Measurements from ENCODE around the gene CD40. TPM values are rescaled to one million over a fixed set of nuclear protein-coding genes. Genes with fewer than 3 reads are reported as not detected.

Gene CD40
- polyA plus RNA-seq, 3 donors, result 14.4 to 26.1 (median 18.8) TPM

DNA sequence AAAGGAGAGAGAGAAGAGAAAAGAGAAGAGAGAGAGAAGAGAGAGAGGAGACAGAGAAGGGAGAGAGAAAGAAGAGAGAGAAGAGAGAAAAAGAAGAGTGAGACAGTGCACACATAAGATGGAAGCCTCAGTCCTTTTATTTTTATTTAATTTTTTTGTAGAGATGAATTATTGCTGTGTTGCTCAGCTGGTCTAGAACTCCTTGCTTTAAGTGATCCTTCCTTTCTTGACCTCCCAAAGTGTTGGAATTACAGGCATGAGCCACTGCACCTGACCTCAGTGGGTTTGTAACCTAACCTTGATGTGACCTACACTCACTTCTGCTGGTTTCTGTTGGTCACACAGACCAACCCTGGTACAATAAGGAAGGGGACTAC, 6.3 kb upstream of the CD40 start:
- H3K4me1 Mint-ChIP-seq, result peaks cover 37% of the 10 kb centered on the region
- DNase-seq, result no peak
- no peaks in the 10 kb centered on the region for H3K79me2 ChIP-seq (ENCODE audit: insufficient read depth, low read length)
- no peaks in the 10 kb centered on the region for H4K20me1 ChIP-seq (ENCODE audit: insufficient read depth, low read length)
- TF ChIP-seq, protein P1, sequence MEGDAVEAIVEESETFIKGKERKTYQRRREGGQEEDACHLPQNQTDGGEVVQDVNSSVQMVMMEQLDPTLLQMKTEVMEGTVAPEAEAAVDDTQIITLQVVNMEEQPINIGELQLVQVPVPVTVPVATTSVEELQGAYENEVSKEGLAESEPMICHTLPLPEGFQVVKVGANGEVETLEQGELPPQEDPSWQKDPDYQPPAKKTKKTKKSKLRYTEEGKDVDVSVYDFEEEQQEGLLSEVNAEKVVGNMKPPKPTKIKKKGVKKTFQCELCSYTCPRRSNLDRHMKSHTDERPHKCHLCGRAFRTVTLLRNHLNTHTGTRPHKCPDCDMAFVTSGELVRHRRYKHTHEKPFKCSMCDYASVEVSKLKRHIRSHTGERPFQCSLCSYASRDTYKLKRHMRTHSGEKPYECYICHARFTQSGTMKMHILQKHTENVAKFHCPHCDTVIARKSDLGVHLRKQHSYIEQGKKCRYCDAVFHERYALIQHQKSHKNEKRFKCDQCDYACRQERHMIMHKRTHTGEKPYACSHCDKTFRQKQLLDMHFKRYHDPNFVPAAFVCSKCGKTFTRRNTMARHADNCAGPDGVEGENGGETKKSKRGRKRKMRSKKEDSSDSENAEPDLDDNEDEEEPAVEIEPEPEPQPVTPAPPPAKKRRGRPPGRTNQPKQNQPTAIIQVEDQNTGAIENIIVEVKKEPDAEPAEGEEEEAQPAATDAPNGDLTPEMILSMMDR (IDR thresholded peaks at IDR 0.05), result no peak
- peak overlapping the region in 1 of 2 donors; percentile 44 for H3K27ac ChIP-seq (ENCODE audit: low read depth in 1 of 2, low read length in 2 of 2)
- H3K27me3 ChIP-seq (ENCODE audit: control insufficient read depth in 2 of 2, insufficient read depth in 2 of 2, low read length in 2 of 2), result peaks cover 6 to 10% of the 10 kb centered on the region in 2 donors
- no peaks in the 10 kb centered on the region for H3K36me3 ChIP-seq (replicated peaks in 1 of 2; ENCODE audit: control insufficient read depth in 1 of 2, insufficient read depth in 2 of 2, low read length in 2 of 2)
- H3K9me3 Mint-ChIP-seq, result no peaks in the 10 kb centered on the region
- intact Hi-C loops (cut with micrococcal nuclease), result loop anchor here in 1 of 2 donors (5.0 to 10.0 kb wide), 2 partner anchors 90 to 317 kb away; partner anchors contain the start of genes DNTTIP1 and WFDC3
- peak overlapping the region in 1 of 2 donors; percentile 81 for H3K4me3 Mint-ChIP-seq
- peak overlapping the region in 1 of 3 experiments; percentile 22 for H3K4me3 ChIP-seq (replicated peaks in 1 of 3; ENCODE audit: low read depth in 2 of 3, low read length in 3 of 3)
- H3K4me2 ChIP-seq (replicated peaks; ENCODE audit: extremely low read depth, low read length, poor library complexity, severe bottlenecking), result peak overlapping the region; percentile 44
- H3K9me3 ChIP-seq (replicated peaks in 1 of 2; ENCODE audit: control insufficient read depth in 1 of 2, insufficient read depth in 1 of 2, low read length in 2 of 2), result no peaks in the 10 kb centered on the region
- no peak overlapping the region for H3K9ac ChIP-seq (ENCODE audit: insufficient read depth, low read length, poor library complexity, severe bottlenecking)
- peaks cover 15 to 29% (median 16%) of the 10 kb centered on the region in 3 donors for H3K27me3 Mint-ChIP-seq (ENCODE audit: low read depth in 3 of 3)
- peak overlapping the region; percentile 77 to 94 (median 87) for H3K27ac Mint-ChIP-seq
- H3K36me3 Mint-ChIP-seq, result no peaks in the 10 kb centered on the region
- peaks cover 31 to 38% of the 10 kb centered on the region in 2 donors for H3K4me1 ChIP-seq (ENCODE audit: control insufficient read depth in 1 of 2, insufficient read depth in 2 of 2, low read length in 2 of 2)
- no peak overlapping the region for H2AFZ ChIP-seq (ENCODE audit: insufficient read depth, low read depth, low read length, poor library complexity, severe bottlenecking)

DNA sequence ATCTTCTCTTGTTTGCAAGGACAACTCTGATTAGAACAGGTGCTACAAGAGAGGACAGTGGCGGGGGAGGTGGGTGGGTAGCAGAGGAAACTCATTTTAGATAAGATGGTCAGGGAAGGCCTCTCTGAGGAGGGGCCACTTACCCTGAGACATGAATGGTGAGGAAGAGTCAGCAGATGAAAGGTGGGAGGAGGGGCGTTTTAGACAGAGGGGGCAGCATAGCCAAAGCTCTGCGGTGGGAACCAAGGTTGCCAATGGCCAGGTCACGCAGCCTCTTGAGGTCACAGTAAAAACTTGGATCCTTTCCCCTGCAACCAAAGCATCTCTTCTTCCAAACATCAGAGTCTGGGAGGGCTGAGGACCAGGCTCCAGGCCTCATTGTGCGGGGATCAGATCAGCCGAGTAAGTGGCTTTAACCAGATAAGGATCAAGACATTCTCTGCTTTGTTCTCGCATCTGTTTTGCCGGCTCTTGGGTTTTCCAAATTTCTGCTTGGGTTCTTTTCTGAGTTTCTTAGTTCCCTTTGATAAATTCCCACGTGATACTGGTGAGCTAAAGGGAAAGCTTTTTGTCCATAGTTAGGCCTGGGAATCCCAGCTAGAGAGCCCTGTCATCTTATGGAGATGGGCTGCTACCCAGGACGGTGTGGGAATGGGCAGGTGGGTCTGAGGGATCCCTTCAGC, 5.5 kb upstream of the CD40 start:
- no peak overlapping the region for H3K27ac Mint-ChIP-seq
- DNase-seq, result no peak

More for the DNA sequence above, 5.5 kb upstream of the CD40 start:
- Mint-ChIP-seq H3K36me3 (no peaks in the 10 kb centered on the region), H3K9me3 (no peaks in the 10 kb centered on the region), H3K4me3 (no peak overlapping the region), H3K27me3 (ENCODE audit: low read depth in 3 of 3) (peaks cover 13 to 22% (median 17%) of the 10 kb centered on the region in 3 donors), H3K4me1 (peaks cover 40% of the 10 kb centered on the region)
- no peak overlapping the region for H3K4me3 ChIP-seq (replicated peaks in 1 of 3; ENCODE audit: low read depth in 2 of 3, low read length in 3 of 3)
- H3K79me2 ChIP-seq (ENCODE audit: insufficient read depth, low read length), result no peaks in the 10 kb centered on the region
- TF ChIP-seq, protein P1 (IDR thresholded peaks at IDR 0.05), result no peak
- no peak overlapping the region for H3K9ac ChIP-seq (ENCODE audit: insufficient read depth, low read length, poor library complexity, severe bottlenecking)
- H3K36me3 ChIP-seq (replicated peaks in 1 of 2; ENCODE audit: control insufficient read depth in 1 of 2, insufficient read depth in 2 of 2, low read length in 2 of 2), result no peaks in the 10 kb centered on the region
- H3K27me3 ChIP-seq (ENCODE audit: control insufficient read depth in 2 of 2, insufficient read depth in 2 of 2, low read length in 2 of 2), result peaks cover 4 to 9% of the 10 kb centered on the region in 2 donors
- H2AFZ ChIP-seq (ENCODE audit: insufficient read depth, low read depth, low read length, poor library complexity, severe bottlenecking), result no peak overlapping the region
- H4K20me1 ChIP-seq (ENCODE audit: insufficient read depth, low read length), result no peaks in the 10 kb centered on the region
- peaks cover 38 to 45% of the 10 kb centered on the region in 2 donors for H3K4me1 ChIP-seq (ENCODE audit: control insufficient read depth in 1 of 2, insufficient read depth in 2 of 2, low read length in 2 of 2)
- WGBS (ENCODE audit: insufficient coverage), result 82% methylated on average over 3 of the region's 10 CpGs
- H3K4me2 ChIP-seq (replicated peaks; ENCODE audit: extremely low read depth, low read length, poor library complexity, severe bottlenecking), result no peak overlapping the region
- intact Hi-C loops (cut with micrococcal nuclease), result loop anchor here in 1 of 2 donors (5.0 to 10.0 kb wide), 2 partner anchors 90 to 318 kb away; partner anchors contain the start of genes DNTTIP1 and WFDC3
- no peak overlapping the region for H3K27ac ChIP-seq (ENCODE audit: low read depth in 1 of 2, low read length in 2 of 2)
- H3K9me3 ChIP-seq (replicated peaks in 1 of 2; ENCODE audit: control insufficient read depth in 1 of 2, insufficient read depth in 1 of 2, low read length in 2 of 2), result no peaks in the 10 kb centered on the region

Measured in CD14-positive monocyte (primary cell).